ENCODE results near the gene RAB6A.
"Not testable (repeated sequence)": the region's sequence is repeated elsewhere in the genome, so short reads cannot be mapped to it uniquely, and the experiment has no call there.

RAB6A gene

GRCh38 chr11:73761403-73761945 lies 600 bp upstream of the RAB6A start:
- no peak for DNase-seq

GRCh38 chr11:73760135-73760678 lies 667 bp downstream of the RAB6A start:
- DNase-seq: no peak

- no peak for DNase-seq
These were observed 1.2 kb downstream of the RAB6A start for GRCh38 chr11:73759610-73760134.

- DNase-seq: no peak
These were observed 2.4 kb downstream of the RAB6A start for GRCh38 chr11:73758451-73758850.

GRCh38 chr11:73757598-73757997 lies 3.3 kb downstream of the RAB6A start:
- DNase-seq: no peak

- DNase-seq: no peak
These were observed 5.2 kb downstream of the RAB6A start for GRCh38 chr11:73755670-73756069.

GRCh38 chr11:73753938-73754337 lies 6.9 kb downstream of the RAB6A start:
- DNase-seq: no peak

GRCh38 chr11:73752903-73753302 lies 8.0 kb downstream of the RAB6A start:
- DNase-seq: no peak

- DNase-seq: no peak
These were observed 8.5 kb downstream of the RAB6A start for GRCh38 chr11:73752216-73752867.

GRCh38 chr11:73750862-73751261 lies 10.0 kb downstream of the RAB6A start:
- DNase-seq: not testable (repeated sequence)

- DNase-seq: no peak
These were observed 10.6 kb downstream of the RAB6A start for GRCh38 chr11:73750228-73750627.

GRCh38 chr11:73749118-73749517 lies 11.8 kb downstream of the RAB6A start:
- no peak for DNase-seq

GRCh38 chr11:73748300-73748699 lies 12.6 kb downstream of the RAB6A start:
- DNase-seq: no peak

GRCh38 chr11:73747762-73748161 lies 13.1 kb downstream of the RAB6A start:
- DNase-seq: no peak

GRCh38 chr11:73746701-73747100 lies 14.2 kb downstream of the RAB6A start:
- no peak for DNase-seq

- no peak for DNase-seq
These were observed 17.8 kb downstream of the RAB6A start for GRCh38 chr11:73743045-73743444.

- not testable (repeated sequence) for DNase-seq
These were observed 24.9 kb downstream of the RAB6A start for GRCh38 chr11:73735959-73736358.

- DNase-seq: no peak
These were observed 25.9 kb downstream of the RAB6A start for GRCh38 chr11:73734993-73735392.

- DNase-seq: not testable (repeated sequence)
These were observed 26.9 kb downstream of the RAB6A start for GRCh38 chr11:73734011-73734410.

- DNase-seq: not testable (repeated sequence)
These were observed 27.9 kb downstream of the RAB6A start for GRCh38 chr11:73732936-73733335.

GRCh38 chr11:73729594-73730206 lies 31.2 kb downstream of the RAB6A start:
- DNase-seq: no peak

GRCh38 chr11:73728000-73728399 lies 32.9 kb downstream of the RAB6A start:
- no peak for DNase-seq

- no peak for DNase-seq
These were observed 34.0 kb downstream of the RAB6A start for GRCh38 chr11:73726825-73727224.

- DNase-seq: no peak
These were observed 43.7 kb downstream of the RAB6A start for GRCh38 chr11:73717136-73717535.

All from NCI-H187 (cell line).